ENCODE data around the gene MBTPS1. TPM values are rescaled to one million over a fixed set of nuclear protein-coding genes. Genes with fewer than 3 reads are reported as not detected.

MBTPS1 gene
- polyA plus RNA-seq, 2 of the 4 experiments (the other 2 are of a cell fraction): 50.3 to 88.4 TPM

DNA sequence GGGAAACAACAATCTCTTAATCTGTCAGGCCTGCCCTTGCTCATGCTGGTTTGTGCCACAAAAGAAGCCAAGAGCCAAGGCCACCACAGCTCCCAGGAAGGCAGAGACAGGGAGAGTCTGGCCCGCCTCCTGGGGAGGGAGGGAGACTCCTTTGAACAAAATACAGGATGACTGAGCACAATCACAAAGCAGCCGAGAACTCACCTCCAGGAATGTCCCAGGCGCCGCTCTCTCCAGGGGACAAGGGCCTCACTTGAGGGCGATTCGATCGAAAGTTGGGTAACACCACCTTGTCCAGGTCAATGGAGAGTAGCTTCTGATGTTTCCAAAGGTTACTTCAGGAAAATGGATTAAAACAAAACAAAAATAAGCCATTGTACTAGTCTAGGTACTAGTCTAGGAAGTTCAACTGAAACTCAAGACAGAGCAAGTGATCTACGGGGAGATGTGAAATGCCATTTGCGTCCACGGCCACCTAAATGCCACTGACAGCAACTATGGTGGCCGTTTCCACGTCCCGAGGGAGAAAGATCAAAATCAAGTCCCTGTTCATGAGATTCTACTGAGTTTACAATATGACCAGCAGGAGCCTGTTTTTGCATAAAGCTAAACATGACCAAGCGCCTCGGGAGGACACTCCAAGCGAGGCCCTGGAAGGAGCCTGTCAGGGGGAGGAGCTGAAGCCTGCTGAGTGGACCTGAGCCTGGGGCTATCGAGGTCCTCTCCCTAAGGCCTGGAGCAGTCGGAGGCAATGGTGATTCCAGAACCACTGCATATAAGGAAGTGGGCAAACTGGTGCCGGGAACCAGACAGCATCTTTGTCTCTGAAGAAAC, 60.7 kb downstream of the MBTPS1 start:
- Histone ChIP-seq H3K4me1 (no peaks in the 10 kb centered on the region), H3K9me3 (no peaks in the 10 kb centered on the region), H3K4me3 (no peak overlapping the region), H3K27ac (no peak overlapping the region), H3K4me2 (no peak overlapping the region)
- ChIA-PET CTCF (interaction anchor here (1.2 to 19.9 kb wide), 11 partner anchors 9 to 96 kb away, joined by 3 to 414 read pairs (median 5); partner anchors contain the start of genes OSGIN1 and SLC38A8), POLR2A (no interaction called here)
- 93% methylated on average over 19 of the region's 19 CpGs for WGBS (ENCODE audit: missing lambda C conversion rate)
- FAIRE-seq: no peak
- DNase-seq (ENCODE audit: low read depth in 1 of 2, low spot score in 1 of 2): no peak
- ATAC-seq: peak in 1 of 2 experiments; percentile 35; a peak in 2 of 6 replicates
- TF ChIP-seq FOSB (CRISPR knock-in tag; IDR thresholded peaks at IDR 0.05) (no peak), CBX8 (IDR thresholded peaks at IDR 0.05) (no peak), BHLHE40 (IDR thresholded peaks at IDR 0.05; ENCODE audit: low read depth, low read length) (no peak), POLR2AphosphoS2 (conservative IDR thresholded peaks at IDR 0.05; ENCODE audit: low read length) (no peak), ZFP36 (IDR thresholded peaks at IDR 0.05; ENCODE audit: borderline replicate concordance, partially characterized antibody) (no peak), NPAS2 (CRISPR knock-in tag; IDR thresholded peaks at IDR 0.05; ENCODE audit: borderline replicate concordance) (no peak), POLR2A (IDR thresholded peaks at IDR 0.05; ENCODE audit: low read length) (no peak), ZSCAN20 (CRISPR knock-in tag; IDR thresholded peaks at IDR 0.05) (no peak)
- TF ChIP-seq, protein P1, sequence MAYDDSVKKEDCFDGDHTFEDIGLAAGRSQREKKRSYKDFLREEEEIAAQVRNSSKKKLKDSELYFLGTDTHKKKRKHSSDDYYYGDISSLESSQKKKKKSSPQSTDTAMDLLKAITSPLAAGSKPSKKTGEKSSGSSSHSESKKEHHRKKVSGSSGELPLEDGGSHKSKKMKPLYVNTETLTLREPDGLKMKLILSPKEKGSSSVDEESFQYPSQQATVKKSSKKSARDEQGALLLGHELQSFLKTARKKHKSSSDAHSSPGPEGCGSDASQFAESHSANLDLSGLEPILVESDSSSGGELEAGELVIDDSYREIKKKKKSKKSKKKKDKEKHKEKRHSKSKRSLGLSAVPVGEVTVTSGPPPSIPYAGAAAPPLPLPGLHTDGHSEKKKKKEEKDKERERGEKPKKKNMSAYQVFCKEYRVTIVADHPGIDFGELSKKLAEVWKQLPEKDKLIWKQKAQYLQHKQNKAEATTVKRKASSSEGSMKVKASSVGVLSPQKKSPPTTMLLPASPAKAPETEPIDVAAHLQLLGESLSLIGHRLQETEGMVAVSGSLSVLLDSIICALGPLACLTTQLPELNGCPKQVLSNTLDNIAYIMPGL (CRISPR knock-in tag; IDR thresholded peaks at IDR 0.05; ENCODE audit: borderline replicate concordance): no peak
- TF ChIP-seq, protein P2, sequence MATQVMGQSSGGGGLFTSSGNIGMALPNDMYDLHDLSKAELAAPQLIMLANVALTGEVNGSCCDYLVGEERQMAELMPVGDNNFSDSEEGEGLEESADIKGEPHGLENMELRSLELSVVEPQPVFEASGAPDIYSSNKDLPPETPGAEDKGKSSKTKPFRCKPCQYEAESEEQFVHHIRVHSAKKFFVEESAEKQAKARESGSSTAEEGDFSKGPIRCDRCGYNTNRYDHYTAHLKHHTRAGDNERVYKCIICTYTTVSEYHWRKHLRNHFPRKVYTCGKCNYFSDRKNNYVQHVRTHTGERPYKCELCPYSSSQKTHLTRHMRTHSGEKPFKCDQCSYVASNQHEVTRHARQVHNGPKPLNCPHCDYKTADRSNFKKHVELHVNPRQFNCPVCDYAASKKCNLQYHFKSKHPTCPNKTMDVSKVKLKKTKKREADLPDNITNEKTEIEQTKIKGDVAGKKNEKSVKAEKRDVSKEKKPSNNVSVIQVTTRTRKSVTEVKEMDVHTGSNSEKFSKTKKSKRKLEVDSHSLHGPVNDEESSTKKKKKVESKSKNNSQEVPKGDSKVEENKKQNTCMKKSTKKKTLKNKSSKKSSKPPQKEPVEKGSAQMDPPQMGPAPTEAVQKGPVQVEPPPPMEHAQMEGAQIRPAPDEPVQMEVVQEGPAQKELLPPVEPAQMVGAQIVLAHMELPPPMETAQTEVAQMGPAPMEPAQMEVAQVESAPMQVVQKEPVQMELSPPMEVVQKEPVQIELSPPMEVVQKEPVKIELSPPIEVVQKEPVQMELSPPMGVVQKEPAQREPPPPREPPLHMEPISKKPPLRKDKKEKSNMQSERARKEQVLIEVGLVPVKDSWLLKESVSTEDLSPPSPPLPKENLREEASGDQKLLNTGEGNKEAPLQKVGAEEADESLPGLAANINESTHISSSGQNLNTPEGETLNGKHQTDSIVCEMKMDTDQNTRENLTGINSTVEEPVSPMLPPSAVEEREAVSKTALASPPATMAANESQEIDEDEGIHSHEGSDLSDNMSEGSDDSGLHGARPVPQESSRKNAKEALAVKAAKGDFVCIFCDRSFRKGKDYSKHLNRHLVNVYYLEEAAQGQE (IDR thresholded peaks at IDR 0.05): no peak

DNA sequence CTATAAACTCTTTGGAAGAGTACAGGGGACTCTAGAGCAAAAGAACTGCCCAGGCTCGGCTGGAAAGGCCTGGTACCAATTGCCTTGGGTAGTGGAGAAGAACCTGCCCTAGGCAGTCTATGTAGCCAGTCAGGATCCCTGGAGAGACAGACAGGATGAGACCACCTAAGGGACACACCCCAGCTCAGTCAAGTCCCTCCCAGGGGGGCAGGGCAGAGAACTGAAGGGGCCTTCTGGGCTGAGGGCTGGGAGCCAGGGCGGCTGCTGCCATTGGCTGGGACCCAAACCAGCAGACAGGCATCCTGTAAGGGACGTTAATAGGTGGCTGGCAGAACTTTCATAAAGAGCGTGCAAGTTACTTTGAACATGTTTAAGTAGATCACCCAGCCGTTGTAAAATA, 61.4 kb downstream of the MBTPS1 start:
- Histone ChIP-seq H3K4me3 (no peak overlapping the region), H3K4me1 (no peaks in the 10 kb centered on the region), H3K9me3 (no peaks in the 10 kb centered on the region), H3K27ac (no peak overlapping the region), H3K4me2 (no peak overlapping the region)
- 90% methylated on average over 5 of the region's 5 CpGs for WGBS (ENCODE audit: missing lambda C conversion rate)
- POLR2A ChIA-PET: no interaction called here
- no peak for FAIRE-seq
- no peak for TF ChIP-seq CHD2 (IDR thresholded peaks at IDR 0.05; ENCODE audit: low read length, partially characterized antibody)
- TF ChIP-seq MYC (IDR thresholded peaks at IDR 0.05; ENCODE audit: borderline replicate concordance, low read length): no peak
- TF ChIP-seq, protein P3, sequence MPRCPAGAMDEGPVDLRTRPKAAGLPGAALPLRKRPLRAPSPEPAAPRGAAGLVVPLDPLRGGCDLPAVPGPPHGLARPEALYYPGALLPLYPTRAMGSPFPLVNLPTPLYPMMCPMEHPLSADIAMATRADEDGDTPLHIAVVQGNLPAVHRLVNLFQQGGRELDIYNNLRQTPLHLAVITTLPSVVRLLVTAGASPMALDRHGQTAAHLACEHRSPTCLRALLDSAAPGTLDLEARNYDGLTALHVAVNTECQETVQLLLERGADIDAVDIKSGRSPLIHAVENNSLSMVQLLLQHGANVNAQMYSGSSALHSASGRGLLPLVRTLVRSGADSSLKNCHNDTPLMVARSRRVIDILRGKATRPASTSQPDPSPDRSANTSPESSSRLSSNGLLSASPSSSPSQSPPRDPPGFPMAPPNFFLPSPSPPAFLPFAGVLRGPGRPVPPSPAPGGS (IDR thresholded peaks at IDR 0.05): no peak
- no peak for TF ChIP-seq FOSL2 (IDR thresholded peaks at IDR 0.05)
- no peak for TF ChIP-seq FOSL2 (CRISPR knock-in tag; IDR thresholded peaks at IDR 0.05)
- no peak for TF ChIP-seq BHLHE40 (IDR thresholded peaks at IDR 0.05; ENCODE audit: low read depth, low read length)
- no peak for TF ChIP-seq HEYL (CRISPR knock-in tag; IDR thresholded peaks at IDR 0.05)
- no peak for TF ChIP-seq HOXB13 (CRISPR knock-in tag; IDR thresholded peaks at IDR 0.05; ENCODE audit: low read depth)
- TF ChIP-seq, protein P4, sequence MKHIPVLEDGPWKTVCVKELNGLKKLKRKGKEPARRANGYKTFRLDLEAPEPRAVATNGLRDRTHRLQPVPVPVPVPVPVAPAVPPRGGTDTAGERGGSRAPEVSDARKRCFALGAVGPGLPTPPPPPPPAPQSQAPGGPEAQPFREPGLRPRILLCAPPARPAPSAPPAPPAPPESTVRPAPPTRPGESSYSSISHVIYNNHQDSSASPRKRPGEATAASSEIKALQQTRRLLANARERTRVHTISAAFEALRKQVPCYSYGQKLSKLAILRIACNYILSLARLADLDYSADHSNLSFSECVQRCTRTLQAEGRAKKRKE (CRISPR knock-in tag; IDR thresholded peaks at IDR 0.05; ENCODE audit: low read depth): no peak
- no peak for DNase-seq (ENCODE audit: low read depth in 1 of 2, low spot score in 1 of 2)
- CTCF ChIA-PET: interaction anchor here (0.7 to 19.9 kb wide), 7 partner anchors 10 to 128 kb away, joined by 3 to 414 read pairs (median 3); partner anchors contain the start of genes OSGIN1 and SLC38A8
- no peak for ATAC-seq
